Duodenal mucosa (tissue), 2 donors: Measurements from ENCODE around the gene MAP4K1.
A peak's percentile ranks its signal among the peaks of the same experiment; 100 is the strongest.
"Not testable (repeated sequence)": the region's sequence is repeated elsewhere in the genome, so short reads cannot be mapped to it uniquely, and the experiment has no call there.

Source experiments
- H3K27ac ChIP-seq: one replicate; pipeline ENCODE4 v1.7.0; 2013; ENCODE audit warnings: low read depth, low read length
- H3K27me3 ChIP-seq, 2 donors: one replicate each; pipeline ENCODE4 v1.7.0; 2013; ENCODE audit warnings: low read length in 2 of 2, control low read depth in 1 of 2; ENCODE audit not compliant: insufficient read depth in 2 of 2, control insufficient read depth in 1 of 2
- H3K36me3 ChIP-seq, 2 donors: one replicate each; pipeline ENCODE4 v1.7.0; 2013; ENCODE audit warnings: low read length in 2 of 2, control low read depth in 1 of 2; ENCODE audit not compliant: insufficient read depth in 2 of 2, control insufficient read depth in 1 of 2
- H3K4me1 ChIP-seq, 2 donors: one replicate each; pipeline ENCODE4 v1.7.0; 2013; ENCODE audit warnings: low read length in 2 of 2, control low read depth in 1 of 2; ENCODE audit not compliant: insufficient read depth in 2 of 2, control insufficient read depth in 1 of 2
- H3K4me3 ChIP-seq, 2 donors: one replicate each; pipeline ENCODE4 v1.7.0; 2013; ENCODE audit warnings: low read length in 2 of 2, low read depth in 1 of 2
- H3K9ac ChIP-seq, 2 donors: one replicate each; pipeline ENCODE4 v1.7.0; 2013; ENCODE audit warnings: low read length in 2 of 2, low read depth in 1 of 2
- H3K9me3 ChIP-seq, 2 donors: one replicate each; pipeline ENCODE4 v1.7.0; 2013; ENCODE audit warnings: low read length in 2 of 2, control low read depth in 1 of 2; ENCODE audit not compliant: control insufficient read depth in 1 of 2

The MAP4K1 gene

GRCh38 chr19:38639679-38640078 lies 21.9 kb upstream of the MAP4K1 start:
- Histone ChIP-seq H3K9me3 (no peaks in the 10 kb centered on the region), H3K27ac (no peak overlapping the region), H3K36me3 (peaks cover 0 to 19% of the 10 kb centered on the region in 2 donors), H3K4me3 (no peak overlapping the region), H3K27me3 (no peaks in the 10 kb centered on the region), H3K9ac (no peak overlapping the region), H3K4me1 (peaks cover 24 to 33% of the 10 kb centered on the region in 2 donors)

- H3K9me3 ChIP-seq: no peaks in the 10 kb centered on the region
- H3K27me3 ChIP-seq: no peaks in the 10 kb centered on the region
- H3K4me1 ChIP-seq: peaks cover 24 to 33% of the 10 kb centered on the region in 2 donors
- H3K4me3 ChIP-seq: no peak overlapping the region
- H3K9ac ChIP-seq: no peak overlapping the region
- H3K27ac ChIP-seq: no peak overlapping the region
- peaks cover 0 to 21% of the 10 kb centered on the region in 2 donors for H3K36me3 ChIP-seq
These were observed 20.7 kb upstream of the MAP4K1 start for GRCh38 chr19:38638461-38638860.

DNA sequence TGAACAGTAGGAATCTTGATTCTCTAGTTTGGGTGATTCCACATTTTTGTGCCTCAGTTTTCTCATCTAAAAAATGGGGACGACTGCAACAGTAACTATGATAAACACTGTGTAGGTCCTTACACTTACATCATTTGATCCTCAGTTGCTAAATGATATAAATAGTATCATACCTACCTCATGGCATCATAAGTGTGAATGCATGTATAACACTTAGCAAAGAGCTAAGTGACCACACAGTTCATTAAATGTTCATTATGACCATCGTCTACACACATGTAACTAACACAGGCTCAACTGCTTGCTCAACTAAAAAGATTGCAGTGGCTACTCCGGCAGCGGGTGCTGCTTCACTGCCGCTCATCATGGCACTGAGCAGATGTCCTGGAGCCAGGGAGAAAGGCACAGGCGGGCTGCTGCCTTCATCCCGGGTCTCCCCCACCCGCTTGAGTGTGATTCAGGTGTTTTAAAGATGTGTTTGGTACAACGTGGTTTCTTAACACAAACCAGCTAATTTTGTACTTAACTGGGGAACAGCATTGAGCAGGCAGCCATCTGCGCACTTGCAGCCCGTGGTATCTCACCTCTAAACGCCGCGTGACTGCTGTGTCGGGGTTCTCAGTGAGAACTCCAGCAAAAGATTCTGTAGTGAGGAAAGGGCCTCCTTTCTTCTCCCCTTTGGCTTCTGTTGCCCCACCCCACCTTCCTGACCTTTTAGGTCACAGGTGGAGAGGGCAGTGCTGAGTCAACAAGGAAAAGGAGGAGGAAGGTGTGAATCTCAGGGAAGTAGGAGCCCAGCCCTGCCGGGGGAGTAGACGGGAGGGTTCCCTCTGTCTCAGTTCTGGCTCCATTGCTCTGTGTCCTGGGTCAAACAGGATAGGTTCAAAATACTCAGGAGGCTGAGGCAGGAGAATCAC lies 18.0 kb upstream of the MAP4K1 start:
- no peaks in the 10 kb centered on the region for H3K27me3 ChIP-seq
- no peak overlapping the region for H3K27ac ChIP-seq
- H3K4me1 ChIP-seq: peaks cover 17 to 26% of the 10 kb centered on the region in 2 donors
- H3K9ac ChIP-seq: peak overlapping the region; percentile 41 to 52
- H3K36me3 ChIP-seq: peaks cover 6 to 41% of the 10 kb centered on the region in 2 donors
- H3K4me3 ChIP-seq: no peak overlapping the region
- H3K9me3 ChIP-seq: no peaks in the 10 kb centered on the region

- H3K4me1 ChIP-seq: peaks cover 12 to 20% of the 10 kb centered on the region in 2 donors
- peak overlapping the region; percentile 10 for H3K27ac ChIP-seq
- no peaks in the 10 kb centered on the region for H3K9me3 ChIP-seq
- H3K9ac ChIP-seq: peak overlapping the region; percentile 25 to 37
- no peak overlapping the region for H3K4me3 ChIP-seq
- H3K36me3 ChIP-seq: peaks cover 6 to 46% of the 10 kb centered on the region in 2 donors
- H3K27me3 ChIP-seq: no peaks in the 10 kb centered on the region
These were observed 17.2 kb upstream of the MAP4K1 start for GRCh38 chr19:38634757-38635482.

DNA sequence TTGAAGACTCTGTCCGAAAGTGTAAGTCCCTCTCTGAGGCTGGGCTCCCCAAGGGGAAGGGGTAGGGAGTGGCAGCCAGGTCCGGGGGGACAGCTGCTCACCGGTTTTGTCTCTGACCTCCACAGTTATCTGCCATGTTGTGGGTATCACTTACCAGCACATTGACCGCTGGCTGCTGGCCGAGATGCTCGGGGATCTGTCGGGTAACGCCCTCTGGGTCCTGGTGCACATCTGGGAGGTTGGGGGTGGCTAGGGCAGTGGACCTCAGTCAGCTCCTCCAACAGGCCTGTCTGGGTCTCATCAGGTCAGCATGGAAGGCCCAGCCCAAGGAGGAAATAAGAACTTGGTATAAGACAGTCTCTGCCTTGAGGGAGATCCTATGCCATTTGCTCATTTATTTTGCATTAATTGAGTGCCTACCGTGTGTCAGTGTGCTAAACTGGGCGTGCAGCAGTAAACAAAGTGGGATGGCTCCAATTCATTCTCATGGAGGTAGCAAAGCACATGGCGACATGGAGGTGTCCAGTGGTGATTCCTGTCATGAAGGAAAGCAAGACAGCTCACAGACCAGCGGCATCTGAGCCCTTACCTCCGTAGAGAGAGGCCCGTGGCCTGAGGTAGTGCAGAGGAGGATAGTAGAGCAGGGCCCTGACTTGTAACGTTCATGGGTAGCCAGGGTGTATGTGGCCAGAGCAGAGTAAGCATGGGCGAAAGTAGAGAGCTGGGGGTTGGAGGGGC lies 14.9 kb upstream of the MAP4K1 start:
- no peak overlapping the region for H3K4me3 ChIP-seq
- peaks cover 12 to 20% of the 10 kb centered on the region in 2 donors for H3K4me1 ChIP-seq
- no peak overlapping the region for H3K9ac ChIP-seq
- no peaks in the 10 kb centered on the region for H3K9me3 ChIP-seq
- no peaks in the 10 kb centered on the region for H3K27me3 ChIP-seq
- H3K27ac ChIP-seq: no peak overlapping the region
- H3K36me3 ChIP-seq: peaks cover 17 to 62% of the 10 kb centered on the region in 2 donors

DNA sequence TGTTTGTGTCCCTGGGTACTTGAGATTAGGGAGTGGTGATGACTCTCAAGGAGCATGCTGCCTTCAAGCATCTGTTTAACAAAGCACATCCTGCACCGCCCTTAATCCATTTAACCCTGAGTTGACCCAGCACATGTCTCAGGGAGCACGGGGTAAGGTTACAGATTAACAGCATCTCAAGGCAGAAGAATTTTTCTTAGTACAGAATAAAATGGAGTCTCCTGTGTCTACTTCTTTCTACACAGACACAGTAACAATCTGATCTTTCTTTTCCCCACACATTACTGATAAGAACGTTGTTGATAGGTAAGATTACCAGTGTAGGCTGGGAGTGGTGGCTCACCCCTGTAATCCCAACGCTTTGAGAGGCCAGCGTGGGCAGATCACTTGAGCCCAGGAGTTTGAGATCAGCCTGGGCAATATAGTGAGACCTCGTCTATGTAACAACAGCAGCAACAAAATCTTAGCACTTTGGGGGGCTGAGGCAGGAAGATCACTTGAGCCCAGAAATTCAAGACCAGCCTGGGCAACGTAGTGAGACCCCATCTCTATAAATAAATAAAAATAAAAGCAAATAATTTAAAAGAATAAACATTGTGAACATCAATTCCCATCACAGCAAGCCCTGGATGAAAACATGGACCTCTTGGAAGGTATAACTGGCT lies 14.2 kb upstream of the MAP4K1 start:
- not testable (repeated sequence) for H3K27me3 ChIP-seq, H3K27ac ChIP-seq, H3K9ac ChIP-seq, H3K9me3 ChIP-seq, H3K4me3 ChIP-seq
- Histone ChIP-seq H3K36me3 (peaks cover 17 to 69% of the 10 kb centered on the region in 2 donors), H3K4me1 (peaks cover 12 to 20% of the 10 kb centered on the region in 2 donors)

GRCh38 chr19:38631301-38631700 lies 13.5 kb upstream of the MAP4K1 start:
- peaks cover 7 to 16% of the 10 kb centered on the region in 2 donors for H3K4me1 ChIP-seq
- H3K9ac ChIP-seq, H3K9me3 ChIP-seq, H3K27me3 ChIP-seq, H3K4me3 ChIP-seq, H3K27ac ChIP-seq: not testable (repeated sequence)
- H3K36me3 ChIP-seq: peaks cover 21 to 75% of the 10 kb centered on the region in 2 donors

- Histone ChIP-seq H3K4me1 (no peaks in the 10 kb centered on the region), H3K4me3 (no peak overlapping the region), H3K9ac (no peak overlapping the region), H3K9me3 (no peaks in the 10 kb centered on the region), H3K36me3 (peaks cover 29 to 78% of the 10 kb centered on the region in 2 donors), H3K27me3 (no peaks in the 10 kb centered on the region), H3K27ac (no peak overlapping the region)
These were observed 11.8 kb upstream of the MAP4K1 start for GRCh38 chr19:38629568-38629967.

GRCh38 chr19:38626401-38626800 lies 8.6 kb upstream of the MAP4K1 start:
- Histone ChIP-seq H3K4me3 (no peak overlapping the region), H3K27me3 (no peaks in the 10 kb centered on the region), H3K36me3 (peaks cover 35 to 88% of the 10 kb centered on the region in 2 donors), H3K4me1 (no peaks in the 10 kb centered on the region), H3K9ac (no peak overlapping the region), H3K9me3 (no peaks in the 10 kb centered on the region), H3K27ac (no peak overlapping the region)
